ENCODE results near the gene KBTBD13.

Gene KBTBD13

GRCh38 chr15:65052956-65053355, 23.6 kb upstream of the KBTBD13 start:
- DNase-seq: no peak

DNA sequence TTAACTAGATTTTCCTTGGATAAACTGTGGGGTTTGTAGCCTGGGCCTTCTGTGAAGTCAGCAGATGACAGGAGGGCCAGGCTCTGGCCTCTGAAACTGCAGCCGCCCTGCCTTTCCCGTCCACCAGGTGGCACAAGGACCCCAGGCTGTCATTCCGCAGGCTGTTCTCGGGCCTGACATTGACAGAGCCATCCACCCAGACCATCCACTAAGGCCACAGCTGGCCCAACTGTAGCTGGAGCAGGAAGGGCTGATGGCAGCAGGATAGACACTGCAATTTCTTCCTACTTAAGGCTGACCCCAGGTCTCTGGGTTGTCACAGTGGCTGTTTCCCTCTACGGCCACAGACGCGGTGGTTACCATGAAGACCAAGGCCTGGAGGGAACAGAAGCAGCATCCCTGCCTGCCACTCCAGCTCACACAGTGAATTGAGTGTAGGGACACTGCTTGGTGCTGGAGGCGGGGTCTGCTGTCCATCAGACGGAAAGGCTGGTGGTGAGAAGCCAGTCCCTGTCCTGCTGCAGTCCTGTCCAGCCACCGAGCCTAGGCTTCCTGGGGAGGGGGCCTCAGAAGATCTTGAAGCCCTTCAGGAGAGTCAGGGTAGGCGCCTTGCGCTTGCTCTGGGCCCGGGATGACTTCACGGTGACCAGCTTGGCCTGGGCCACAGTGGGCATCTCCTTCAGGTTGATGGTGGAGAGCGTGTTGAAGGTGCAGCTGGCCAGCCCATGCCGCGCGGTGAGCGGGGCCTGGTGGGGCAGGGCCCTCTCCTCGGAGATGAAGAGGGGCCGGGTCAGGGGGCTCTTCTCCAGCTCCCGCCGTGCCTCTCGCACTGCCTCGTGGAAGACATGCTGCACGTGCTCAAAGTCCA, 22.0 kb upstream of the KBTBD13 start:
- DNase-seq: peak; percentile 52

DNA sequence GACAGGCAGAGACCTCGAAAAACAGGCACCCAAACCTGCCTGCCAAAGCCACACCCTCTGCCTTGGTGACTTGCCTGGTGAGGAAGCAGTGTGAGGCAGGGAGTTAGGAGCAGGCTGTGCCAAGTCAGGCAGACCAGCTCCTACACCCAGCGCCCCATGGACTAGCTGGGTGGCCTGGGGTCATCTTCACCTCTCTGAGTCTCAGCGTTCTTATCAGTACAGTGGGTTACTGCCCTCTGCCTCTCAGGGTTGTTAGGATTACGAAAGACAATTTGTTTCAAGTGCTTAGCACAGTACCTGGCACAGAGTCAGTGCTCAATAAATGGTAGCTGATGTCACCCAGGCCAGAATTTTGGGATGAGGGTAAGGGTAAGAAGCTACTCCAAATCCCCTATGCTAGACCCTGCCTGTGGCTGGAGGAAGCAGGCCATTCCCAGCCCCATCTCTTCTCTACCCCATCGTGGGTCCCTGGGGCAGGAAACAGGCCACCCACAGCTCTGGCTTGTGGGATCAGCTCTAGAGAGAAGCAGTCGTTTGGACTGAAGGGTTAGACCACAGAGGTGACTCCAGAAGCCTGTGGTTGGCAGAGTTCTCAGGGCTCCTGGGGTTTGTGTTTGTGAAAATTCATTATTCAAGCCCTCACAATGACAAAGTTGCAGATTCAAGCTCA, 21.2 kb upstream of the KBTBD13 start:
- no peak for DNase-seq

DNA sequence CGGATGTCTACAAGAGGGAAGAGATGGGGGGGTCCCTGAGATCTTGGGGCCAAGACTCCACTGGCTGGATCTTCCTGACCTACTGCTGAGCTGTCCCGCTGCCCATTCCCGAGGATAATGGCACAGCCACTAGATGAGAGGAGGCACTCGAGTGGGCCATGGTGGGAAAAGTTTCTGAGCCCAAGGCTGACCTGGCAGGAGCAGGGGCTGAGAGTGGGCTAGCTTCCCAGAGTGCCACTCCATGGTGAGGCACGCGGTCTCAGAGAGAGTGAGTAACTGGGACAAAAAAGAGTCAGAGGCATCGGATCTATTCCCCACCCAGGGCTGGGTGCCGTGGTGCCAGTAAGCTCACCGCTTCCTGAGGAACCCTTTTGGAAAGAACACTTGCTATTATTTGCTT, 20.4 kb upstream of the KBTBD13 start:
- no peak for DNase-seq

- DNase-seq: no peak
Observed at GRCh38 chr15:65056868-65057548, 19.5 kb upstream of the KBTBD13 start.

DNA sequence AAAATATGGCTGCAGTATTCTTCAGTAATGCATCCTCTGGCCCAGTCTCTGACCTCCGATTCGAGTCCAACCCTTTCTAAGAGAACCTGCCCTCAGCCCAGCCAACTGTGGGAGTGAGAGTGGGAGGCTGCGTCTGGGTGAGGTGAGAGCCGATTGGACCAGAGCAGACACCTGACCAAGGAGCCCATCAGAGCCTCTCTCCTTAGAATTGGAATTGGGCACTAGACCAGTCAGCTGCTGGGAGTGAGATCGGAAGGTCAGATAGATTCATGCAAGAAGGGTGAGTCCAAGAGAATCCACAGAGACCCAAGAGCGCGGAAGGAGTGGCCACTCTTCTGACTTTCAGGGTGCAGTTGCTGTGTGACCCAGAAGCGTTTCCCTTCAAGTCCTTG, 19.0 kb upstream of the KBTBD13 start:
- no peak for DNase-seq

DNA sequence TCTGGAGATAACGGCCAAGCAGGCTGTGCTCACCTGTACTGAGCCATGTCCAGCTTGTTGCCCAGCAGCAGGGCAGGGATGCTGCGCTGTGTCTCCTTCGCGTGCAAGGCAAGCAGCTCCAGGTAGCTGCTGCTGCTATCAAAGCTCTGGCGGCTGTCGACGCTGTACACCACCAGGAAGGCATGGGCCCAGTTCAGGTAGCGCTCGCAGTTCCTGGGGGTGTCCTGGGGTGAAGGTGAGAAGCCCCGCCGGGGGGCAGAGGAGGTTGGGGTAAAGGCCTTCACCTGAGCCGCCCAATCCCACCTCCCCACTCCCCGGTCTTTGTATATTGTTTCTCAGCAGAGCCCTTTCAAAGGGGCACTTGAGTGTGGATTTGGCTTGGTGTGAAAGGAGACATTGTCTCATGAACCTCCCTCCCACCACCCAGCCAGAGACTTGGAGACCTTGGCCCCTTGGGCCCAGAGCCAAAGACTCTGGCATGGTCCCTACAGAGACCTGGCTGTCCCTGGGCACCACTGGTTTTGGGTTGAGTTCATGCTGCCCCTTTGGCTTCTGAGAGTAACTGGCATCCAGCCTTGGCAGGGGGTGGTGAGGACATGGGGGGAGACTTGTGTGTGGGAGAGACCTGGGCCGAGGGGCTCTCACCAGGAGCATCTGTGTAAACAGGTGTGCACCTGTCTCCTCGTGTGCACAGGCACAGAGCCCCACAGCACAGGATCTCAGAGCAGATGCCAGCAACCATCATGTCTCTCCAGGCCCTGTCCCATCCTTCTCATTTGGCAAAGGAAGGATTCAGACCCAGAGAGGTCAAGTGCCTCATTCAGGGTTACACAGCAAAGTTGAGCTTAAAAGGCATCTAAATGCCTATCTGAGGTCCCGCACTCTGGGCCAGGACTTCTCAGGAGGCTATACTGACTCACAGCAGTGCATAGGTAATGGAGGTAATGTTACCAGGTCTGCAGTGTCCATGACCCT, 17.9 kb upstream of the KBTBD13 start:
- no peak for DNase-seq

DNA sequence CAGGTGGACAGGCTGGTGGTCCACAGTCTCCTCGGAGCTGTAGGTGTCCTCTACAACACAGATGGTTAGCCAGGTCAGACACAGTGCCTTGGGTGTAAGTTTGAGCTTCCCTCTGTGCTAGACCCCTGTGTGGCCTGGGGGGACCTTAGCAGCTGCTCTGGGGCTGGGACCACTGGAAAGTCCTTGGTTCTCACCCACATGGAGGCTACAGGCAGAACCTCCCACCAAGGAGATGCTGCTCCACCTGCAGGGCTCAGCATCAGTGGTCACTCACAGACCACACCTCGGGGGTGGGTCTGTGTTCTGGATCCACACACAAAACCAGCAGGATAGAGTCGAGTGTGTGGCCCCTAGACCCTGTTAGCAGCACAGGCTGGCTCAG, 17.2 kb upstream of the KBTBD13 start:
- DNase-seq: no peak

DNA sequence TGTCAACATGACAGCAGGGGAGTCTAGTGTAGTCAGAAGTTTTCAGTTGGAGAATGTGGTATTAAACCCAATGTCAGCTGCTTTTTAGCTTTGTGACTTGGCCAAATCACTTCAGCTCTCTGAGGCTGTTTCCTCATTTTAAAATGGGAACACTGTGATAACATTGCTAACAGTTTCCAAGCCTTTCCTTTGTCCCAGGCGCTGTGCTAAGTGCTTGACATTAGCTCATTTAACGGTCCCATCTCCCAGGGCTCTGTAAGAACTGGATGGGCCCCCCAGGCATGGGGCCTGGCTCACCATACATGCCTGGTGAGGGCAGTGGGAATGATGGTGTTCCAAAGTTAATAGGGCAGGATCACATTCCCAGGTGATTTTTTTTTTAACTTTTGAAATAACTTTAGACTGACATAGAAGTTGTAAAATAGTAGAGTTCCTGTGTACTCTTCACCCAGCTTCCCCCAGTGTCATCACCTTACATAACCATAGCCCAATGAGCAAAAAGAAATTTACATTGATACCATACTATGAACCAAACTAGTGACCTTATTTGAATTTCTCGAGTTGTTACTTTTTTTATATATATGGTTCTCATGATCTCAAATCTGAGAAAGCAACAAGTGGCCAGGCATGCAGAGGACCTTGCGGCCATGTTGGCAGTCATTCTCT, 16.5 kb upstream of the KBTBD13 start:
- no peak for DNase-seq

DNA sequence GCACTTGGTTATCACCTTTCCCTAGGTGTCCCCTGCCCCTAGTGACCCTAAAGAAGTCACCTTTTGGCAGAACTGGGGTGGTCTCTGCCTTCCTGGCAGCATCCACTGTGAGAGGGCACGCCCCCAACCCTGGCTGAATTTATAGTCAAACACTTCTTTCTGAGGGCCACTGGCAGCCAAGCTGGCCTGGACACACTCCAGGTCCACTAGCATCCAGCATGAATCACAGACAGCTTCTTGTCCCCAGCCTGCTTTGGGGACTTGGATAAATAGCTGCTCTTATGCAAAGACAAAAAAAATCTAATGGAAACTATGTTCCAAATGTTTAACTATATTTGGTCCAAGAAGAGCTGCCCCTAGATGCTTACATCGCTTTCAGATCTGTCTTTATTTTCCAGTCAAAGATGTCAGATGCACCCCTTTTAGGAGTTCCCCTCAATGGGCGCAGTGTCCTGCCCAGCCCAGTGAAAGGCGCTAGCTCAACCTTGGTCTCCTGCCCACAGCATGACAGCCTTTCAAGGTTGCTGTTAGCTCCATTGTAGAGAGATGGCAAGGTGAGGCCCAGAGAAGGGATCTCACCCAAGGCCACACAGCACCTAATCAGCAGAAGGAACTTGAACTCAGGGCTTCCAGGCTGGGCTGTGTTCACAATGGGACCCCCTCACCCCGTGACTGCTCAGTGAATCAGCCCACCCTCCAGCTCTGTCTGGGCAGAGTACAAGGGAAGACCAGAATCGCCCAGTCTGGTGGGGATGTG, 15.7 kb upstream of the KBTBD13 start:
- no peak for DNase-seq

DNA sequence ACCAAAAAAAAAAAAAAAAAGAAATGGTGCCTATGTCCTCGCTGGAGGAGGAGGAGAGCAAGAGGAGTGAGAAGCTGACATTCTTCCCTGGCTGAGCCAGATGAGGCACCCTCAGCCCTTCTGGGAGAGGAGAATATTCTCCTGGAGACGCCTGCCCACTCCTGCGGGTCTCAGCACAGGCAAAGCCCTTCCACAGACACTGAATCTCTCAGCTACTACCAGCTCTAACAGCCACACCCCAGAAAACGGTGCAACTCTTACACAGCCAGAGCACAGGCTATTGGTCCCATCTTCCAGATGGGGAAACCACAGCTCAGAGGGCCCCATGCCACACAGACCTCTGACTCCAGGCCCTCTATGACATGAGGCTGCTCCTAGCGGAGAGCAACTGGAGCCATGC, 14.5 kb upstream of the KBTBD13 start:
- DNase-seq: no peak

DNA sequence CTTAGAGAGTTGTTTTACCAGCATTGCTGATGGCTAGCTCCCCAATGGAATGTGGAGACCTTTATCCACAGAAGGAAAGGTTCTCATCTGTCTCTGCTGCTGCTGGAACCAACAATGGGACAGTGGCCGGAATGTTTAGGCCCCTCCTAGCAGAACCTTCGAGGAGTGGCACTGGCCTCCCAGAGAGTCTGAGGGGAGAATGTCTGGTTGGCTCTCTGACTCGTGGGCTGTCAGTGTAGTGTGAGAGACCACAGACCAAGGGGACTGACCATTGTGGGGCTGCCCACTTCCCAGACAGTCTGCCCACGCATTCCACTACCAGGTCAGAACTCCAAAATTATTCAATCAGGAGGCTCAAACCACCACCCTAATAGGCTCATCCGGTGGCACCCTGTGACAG, 13.8 kb upstream of the KBTBD13 start:
- no peak for DNase-seq

- DNase-seq: peak; percentile 42
Observed at GRCh38 chr15:65066001-65066634, 10.4 kb upstream of the KBTBD13 start.

- no peak for DNase-seq
Observed at GRCh38 chr15:65066635-65067316, 9.8 kb upstream of the KBTBD13 start.

DNA sequence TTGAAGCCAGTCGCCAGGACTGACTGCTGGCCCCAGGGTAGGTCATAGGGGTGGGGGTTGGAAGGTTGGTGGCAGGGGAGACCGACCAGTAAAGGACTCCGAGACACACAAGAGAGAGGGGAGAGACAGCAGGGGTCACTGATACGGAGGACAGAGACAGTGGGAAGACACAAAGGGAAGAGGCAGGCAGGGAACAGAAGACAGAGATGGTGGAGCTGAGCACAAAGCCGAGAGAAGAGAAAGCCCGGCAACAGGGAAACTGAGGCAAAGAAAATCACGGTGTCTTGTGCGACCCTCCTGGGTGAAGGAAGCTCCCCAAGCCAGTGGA, 9.3 kb upstream of the KBTBD13 start:
- DNase-seq: no peak

- no peak for DNase-seq
Observed at GRCh38 chr15:65067645-65068402, 8.7 kb upstream of the KBTBD13 start, which contains the start of gene RASL12. Gene RASL12 (minus strand): TSS chr15:65067991. CDS start chr15:65067835, 156 bp downstream.

GRCh38 chr15:65068403-65068788, 8.2 kb upstream of the KBTBD13 start:
- DNase-seq: no peak

GRCh38 chr15:65069179-65069578, 7.4 kb upstream of the KBTBD13 start:
- peak; percentile 60 for DNase-seq

DNA sequence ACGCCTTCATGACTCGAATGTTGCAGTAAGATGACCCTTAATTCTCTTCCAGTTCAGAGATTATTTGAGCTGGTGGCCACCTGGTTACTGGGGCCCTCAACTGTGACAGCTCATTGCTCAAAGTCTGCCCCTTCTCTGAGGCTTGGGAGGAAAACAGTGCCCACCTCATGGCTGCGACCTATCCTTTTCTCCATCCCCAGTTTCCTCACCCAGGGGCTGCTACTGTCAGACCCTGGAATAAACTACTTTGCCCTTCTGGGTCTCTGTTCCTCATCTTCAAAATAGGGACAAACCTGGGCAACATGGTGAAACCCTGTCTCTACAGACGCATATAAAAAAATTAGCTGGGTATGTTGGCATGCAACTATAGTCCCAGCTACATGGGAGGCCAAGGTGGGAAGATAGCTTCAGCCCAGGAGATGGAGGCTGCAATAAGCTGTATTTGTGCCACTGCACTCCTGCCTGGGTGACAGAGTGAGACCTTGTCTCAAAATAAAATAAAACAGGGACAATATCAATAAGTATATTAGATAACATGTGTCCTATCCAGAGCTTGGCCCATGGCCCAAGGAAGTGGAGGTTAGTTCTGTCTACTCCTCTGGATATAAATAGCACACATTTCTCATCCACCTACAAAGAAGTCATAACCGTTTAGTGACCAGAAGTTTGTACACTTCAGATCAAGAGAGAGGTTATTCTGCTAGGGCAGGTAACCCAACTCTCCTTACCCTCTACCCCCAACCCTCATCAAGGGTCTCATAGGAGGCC, 6.6 kb upstream of the KBTBD13 start:
- DNase-seq: no peak

Measured in fibroblast of skin of right biceps (primary cell).